B cell (primary cell): ENCODE data around the gene GADL1.

Experiments
- CTCF ChIP-seq: fragments of 200-600 bp; IDR thresholded peaks from one replicate; pipeline ENCODE4 v1.8.0; 2022; ENCODE audit warnings: antibody characterized with exemption, mild to moderate bottlenecking
- EZH2 ChIP-seq: IDR thresholded peaks from 2 replicates; pipeline ENCODE4 v1.6.1; 2012; ENCODE audit warnings: borderline replicate concordance, low read depth, mild to moderate bottlenecking, moderate library complexity, low read length; ENCODE audit not compliant: insufficient read depth, poor library complexity, severe bottlenecking

GRCh38 chr3:30768046-30768445, 126.4 kb downstream of the GADL1 start:
- TF ChIP-seq EZH2 (no peak), CTCF (no peak)
